Upper lobe of left lung (tissue), 4 donors: ENCODE measurements around the gene SMPD1.

Experiments used
- CTCF ChIP-seq, 6 experiments: fragments of 450-650 bp in 4 of 6; fragments of 200-600 bp in 2 of 6; sonication (generic) in 2 of 6; IDR thresholded peaks; one replicate each; pipeline ENCODE4 v1.5.1; 2016 to 2019; ENCODE audit warnings: antibody characterized with exemption in 6 of 6
- POLR2A ChIP-seq, 4 donors: fragments of 450-650 bp; IDR thresholded peaks; one replicate each; pipeline ENCODE4 v1.5.1; 2016 to 2017; ENCODE audit warnings: antibody characterized with exemption in 4 of 4, mild to moderate bottlenecking in 2 of 4

- no peak for TF ChIP-seq CTCF (IDR thresholded peaks at IDR 0.05)
- no peak for TF ChIP-seq POLR2A (IDR thresholded peaks at IDR 0.05)
Observed at GRCh38 chr11:6390718-6391469, 620 bp downstream of the SMPD1 start.
